GM18867 (cell line): Measurements from ENCODE around the gene NELFB.
"Not testable (repeated sequence)": the region's sequence is repeated elsewhere in the genome, so short reads cannot be mapped to it uniquely, and the experiment has no call there.

ENCODE experiments used
- ATAC-seq: cut with Tn5 transposase; IDR thresholded peaks from one replicate; pipeline ENCODE4 v1.9.1; 2021; ENCODE audit warnings: mild to moderate bottlenecking, moderate library complexity; ENCODE audit not compliant: unreplicated experiment

The NELFB gene

GRCh38 chr9:137245450-137246421 lies 9.4 kb upstream of the NELFB start:
- no peak for ATAC-seq

- no peak for ATAC-seq
These were observed 7.8 kb upstream of the NELFB start for GRCh38 chr9:137247135-137247915.

GRCh38 chr9:137247916-137248175 lies 7.3 kb upstream of the NELFB start:
- ATAC-seq: no peak

- ATAC-seq: no peak
These were observed 4.6 kb upstream of the NELFB start for GRCh38 chr9:137250329-137251193.

GRCh38 chr9:137251194-137251461 lies 4.0 kb upstream of the NELFB start, which contains the start of gene STPG3:
Gene STPG3, plus strand, starts transcription at chr9:137251286. Its CDS starts 1 bp downstream, at chr9:137251287.
- no peak for ATAC-seq

- no peak for ATAC-seq
These were observed 3.4 kb upstream of the NELFB start for GRCh38 chr9:137251490-137252268.

GRCh38 chr9:137252555-137253506 lies 2.3 kb upstream of the NELFB start:
- no peak for ATAC-seq

GRCh38 chr9:137253717-137254623 lies 1.2 kb upstream of the NELFB start:
- no peak for ATAC-seq

GRCh38 chr9:137255448-137256114 lies 454 bp downstream of the NELFB start:
- ATAC-seq: peak; percentile 26

- no peak for ATAC-seq
These were observed 1.2 kb downstream of the NELFB start for GRCh38 chr9:137256362-137256761.

GRCh38 chr9:137256856-137257255 lies 1.7 kb downstream of the NELFB start:
- no peak for ATAC-seq

GRCh38 chr9:137262173-137262908 lies 7.2 kb downstream of the NELFB start:
- not testable (repeated sequence) for ATAC-seq

- no peak for ATAC-seq
These were observed 7.8 kb downstream of the NELFB start for GRCh38 chr9:137262909-137263285.

- ATAC-seq: no peak
These were observed 8.4 kb downstream of the NELFB start for GRCh38 chr9:137263506-137263905.

- ATAC-seq: no peak
These were observed 8.9 kb downstream of the NELFB start for GRCh38 chr9:137264067-137264466.

GRCh38 chr9:137265496-137266161 lies 10.5 kb downstream of the NELFB start:
- no peak for ATAC-seq

- no peak for ATAC-seq
These were observed 11.0 kb downstream of the NELFB start for GRCh38 chr9:137266162-137266527.
